Prostate gland (tissue), 2 donors: Measurements from ENCODE around the gene XRRA1. TPM values are rescaled to one million over a fixed set of nuclear protein-coding genes. Genes with fewer than 3 reads are reported as not detected.

ENCODE experiments used
- DNase-seq: peaks from one replicate; pipeline ENCODE4 v3.0.0-alpha.2; 2019; ENCODE audit warnings: low spot score
- H3K27ac ChIP-seq, 2 donors: fragments of 200-600 bp; sonication (generic); 2 replicates each; pipeline ENCODE4 v1.5.1; 2017 to 2019
- H3K27me3 ChIP-seq: fragments of 200-600 bp; sonication (generic); replicated peaks from 2 replicates; pipeline ENCODE4 v1.5.1; 2019; ENCODE audit not compliant: insufficient read depth
- H3K36me3 ChIP-seq, 2 donors: fragments of 200-600 bp; sonication (generic); 1 replicate in 1 of 2; 2 replicates in 1 of 2; pipeline versions ENCODE4 v1.5.1 to v1.8.1; 2017 to 2019
- H3K4me1 ChIP-seq: fragments of 200-600 bp; sonication (generic); replicated peaks from 2 replicates; pipeline ENCODE4 v1.5.1; 2019
- H3K4me3 ChIP-seq, 2 donors: fragments of 200-600 bp; sonication (generic); 2 replicates each; pipeline ENCODE4 v1.5.1; 2017 to 2019
- H3K9me3 ChIP-seq: fragments of 200-600 bp; sonication (generic); 2 replicates; pipeline ENCODE4 v1.5.1; 2017
- CTCF ChIP-seq, 4 experiments: fragments of 200-600 bp in 2 of 4; fragments of 450-650 bp in 2 of 4; sonication (generic) in 2 of 4; IDR thresholded peaks; 1 replicate in 3 of 4; 2 replicates in 1 of 4; pipeline ENCODE4 v1.5.1; 2016 to 2019; ENCODE audit warnings: antibody characterized with exemption in 4 of 4, mild to moderate bottlenecking in 2 of 4, moderate library complexity in 2 of 4
- POLR2A ChIP-seq: fragments of 450-650 bp; IDR thresholded peaks from one replicate; pipeline ENCODE4 v1.6.1; 2016; ENCODE audit warnings: antibody characterized with exemption, mild to moderate bottlenecking
- POLR2AphosphoS5 ChIP-seq: sonication (generic); formaldehyde crosslinking; IDR thresholded peaks from one replicate; pipeline ENCODE4 v1.6.1; 2017; ENCODE audit warnings: antibody characterized with exemption
- WGBS: methylation state at CpG from one replicate; pipeline ENCODE4 v1.1.5; 2018; 5-methylcytosine and 5-hydroxymethylcytosine counted together
- intact Hi-C: fragments of 100-400 bp; cut with DNase I; formaldehyde crosslinking; loops from one replicate; pipeline ENCODE4 v1.14.2; 2022
- total RNA-seq, 2 donors: library from RNA; depleted of rRNA; stranded (reverse); fragments of >200 nt; gene quantifications; one replicate each; pipeline ENCODE4 v1.1.0, GENCODE V29; 2016

Gene XRRA1
- total RNA-seq, 2 donors from 2014 or later: 16.2 to 52.1 TPM

GRCh38 chr11:74956397-74957015 is 7.6 kb upstream of the XRRA1 start:
- DNase-seq: no peak
- no peaks in the 10 kb centered on the region for H3K27me3 ChIP-seq
- H3K36me3 ChIP-seq: no peaks in the 10 kb centered on the region
- H3K27ac ChIP-seq: no peak overlapping the region
- intact Hi-C loops: no loop called here
- no peak overlapping the region for H3K4me3 ChIP-seq
- H3K9me3 ChIP-seq: no peaks in the 10 kb centered on the region
- 34% methylated on average over 4 of the region's 4 CpGs for WGBS
- peaks cover 3% of the 10 kb centered on the region for H3K4me1 ChIP-seq
- TF ChIP-seq POLR2AphosphoS5: no peak
- no peak for TF ChIP-seq POLR2A
- TF ChIP-seq CTCF (IDR thresholded peaks at IDR 0.05): no peak

DNA sequence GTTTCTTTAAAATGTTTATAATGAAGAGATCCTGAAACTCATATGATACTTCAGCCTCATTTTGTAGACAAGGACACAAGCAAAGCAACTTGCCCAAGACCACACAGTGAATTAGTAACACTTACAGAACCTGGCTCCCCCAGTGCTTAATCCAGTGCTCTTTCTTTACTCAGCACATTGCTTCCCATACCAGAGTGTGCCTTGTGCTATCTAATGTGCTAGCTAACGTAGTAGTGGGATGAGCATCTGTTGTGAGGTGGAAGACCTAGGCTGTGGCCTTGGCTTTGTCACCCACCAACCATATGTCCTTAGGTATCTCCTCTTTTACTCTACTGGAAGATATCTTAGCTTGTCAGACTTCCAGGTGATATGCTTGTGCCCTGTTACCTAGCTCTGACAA is 5.3 kb upstream of the XRRA1 start:
- H3K9me3 ChIP-seq: no peaks in the 10 kb centered on the region
- intact Hi-C loops: no loop called here
- no peak for DNase-seq
- peaks cover 3% of the 10 kb centered on the region for H3K4me1 ChIP-seq
- 100% methylated on average over 1 of the region's 1 CpG for WGBS
- TF ChIP-seq CTCF (IDR thresholded peaks at IDR 0.05) (no peak), POLR2AphosphoS5 (no peak), POLR2A (no peak)
- no peaks in the 10 kb centered on the region for H3K27me3 ChIP-seq
- no peak overlapping the region for H3K4me3 ChIP-seq
- no peaks in the 10 kb centered on the region for H3K36me3 ChIP-seq
- no peak overlapping the region for H3K27ac ChIP-seq

- intact Hi-C loops: no loop called here
- Histone ChIP-seq H3K27ac (no peak overlapping the region), H3K27me3 (no peaks in the 10 kb centered on the region), H3K9me3 (no peaks in the 10 kb centered on the region), H3K4me1 (peaks cover 3% of the 10 kb centered on the region), H3K4me3 (no peak overlapping the region), H3K36me3 (no peaks in the 10 kb centered on the region)
- no peak for TF ChIP-seq POLR2A
- no peak for DNase-seq
- WGBS: 88% methylated on average over 5 of the region's 5 CpGs
Measured at GRCh38 chr11:74953451-74953850, 4.6 kb upstream of the XRRA1 start.

- no peaks in the 10 kb centered on the region for H3K9me3 ChIP-seq
- no peak overlapping the region for H3K27ac ChIP-seq
- no peaks in the 10 kb centered on the region for H3K36me3 ChIP-seq
- no peak overlapping the region for H3K4me3 ChIP-seq
- intact Hi-C loops: no loop called here
- no peak for TF ChIP-seq CTCF (IDR thresholded peaks at IDR 0.05)
- no peak for TF ChIP-seq POLR2AphosphoS5
- no peak for TF ChIP-seq POLR2A
- H3K27me3 ChIP-seq: no peaks in the 10 kb centered on the region
- peaks cover 3% of the 10 kb centered on the region for H3K4me1 ChIP-seq
- no peak for DNase-seq
- 67% methylated on average over 2 of the region's 2 CpGs for WGBS
Measured at GRCh38 chr11:74952752-74953151, 3.9 kb upstream of the XRRA1 start.

GRCh38 chr11:74951226-74951625 is 2.3 kb upstream of the XRRA1 start:
- 92% methylated on average over 8 of the region's 8 CpGs for WGBS
- Histone ChIP-seq H3K27me3 (no peaks in the 10 kb centered on the region), H3K4me3 (no peak overlapping the region), H3K4me1 (no peaks in the 10 kb centered on the region), H3K27ac (no peak overlapping the region), H3K9me3 (no peaks in the 10 kb centered on the region), H3K36me3 (no peaks in the 10 kb centered on the region)
- intact Hi-C loops: no loop called here
- no peak for DNase-seq
- TF ChIP-seq CTCF (IDR thresholded peaks at IDR 0.05) (no peak), POLR2AphosphoS5 (no peak), POLR2A (no peak)
